GM18867 (cell line): ENCODE data around the gene FAM174B.

Experiments used
- ATAC-seq: cut with Tn5 transposase; IDR thresholded peaks from one replicate; pipeline ENCODE4 v1.9.1; 2021; ENCODE audit warnings: mild to moderate bottlenecking, moderate library complexity; ENCODE audit not compliant: unreplicated experiment

FAM174B gene

GRCh38 chr15:92574566-92574965, 81.0 kb downstream of the FAM174B start:
- no peak for ATAC-seq

- ATAC-seq: no peak
Observed at GRCh38 chr15:92574161-92574560, 81.4 kb downstream of the FAM174B start.

DNA sequence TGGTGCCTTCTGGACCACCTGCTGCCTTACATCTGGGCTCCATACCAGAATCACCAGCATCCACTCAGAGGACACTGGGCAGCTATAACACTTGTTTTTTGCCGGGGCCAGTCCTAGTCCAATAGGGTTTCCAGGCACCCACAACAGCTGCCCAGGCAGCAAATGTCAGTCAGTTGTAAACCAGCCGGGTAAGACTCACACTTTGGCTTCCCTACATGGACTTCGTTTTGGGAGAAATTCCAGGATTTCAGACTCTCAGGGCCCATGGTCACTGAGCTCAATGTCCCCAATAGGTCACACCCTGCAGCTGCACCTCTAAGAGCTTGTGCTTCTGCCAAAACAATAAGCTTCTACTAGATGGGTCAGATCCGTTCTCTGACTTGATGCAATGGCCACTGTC, 83.8 kb downstream of the FAM174B start:
- ATAC-seq: no peak

DNA sequence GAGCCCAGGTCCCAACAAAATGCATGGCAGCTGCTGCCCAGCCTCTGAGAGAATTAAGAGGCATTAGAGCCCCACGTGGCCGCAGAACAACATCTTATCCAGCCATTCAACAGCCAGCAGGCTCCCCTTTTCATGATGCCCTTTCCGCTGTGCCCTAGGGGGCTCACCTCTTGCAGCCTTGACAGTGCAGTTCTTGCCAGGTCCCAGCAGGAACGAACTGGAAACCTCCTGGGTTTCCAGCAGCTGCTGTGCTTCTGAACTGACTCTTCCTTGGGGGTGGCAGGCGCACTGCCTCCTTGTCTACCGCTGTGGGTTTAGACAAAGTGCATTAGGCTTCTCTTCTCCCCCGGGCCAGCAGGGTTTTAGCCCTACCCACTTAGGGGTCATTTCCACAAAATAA, 85.2 kb downstream of the FAM174B start:
- ATAC-seq: no peak

DNA sequence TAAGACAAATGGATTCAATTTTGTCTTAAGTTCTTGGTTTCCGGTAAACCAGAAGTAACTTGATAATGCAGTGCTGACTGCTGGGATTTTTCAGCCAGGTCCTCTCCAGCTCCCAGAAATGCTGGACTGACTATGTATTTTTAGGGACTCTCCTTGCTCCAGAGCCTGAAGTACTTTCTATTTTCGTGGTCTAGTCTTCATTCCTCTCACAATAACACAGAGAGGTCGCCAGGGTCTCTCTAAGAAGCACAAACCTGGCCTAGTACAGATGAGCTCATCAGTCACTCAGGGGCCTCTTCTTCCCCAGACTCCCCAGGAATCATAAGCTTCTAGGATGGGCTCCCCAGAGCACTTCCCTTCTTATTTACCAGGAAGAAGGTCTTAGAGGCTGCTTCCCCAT, 85.8 kb downstream of the FAM174B start:
- ATAC-seq: no peak
